H9 (cell line): Measurements from ENCODE around the gene PCSK6. TPM values are rescaled to one million over a fixed set of nuclear protein-coding genes. Genes with fewer than 3 reads are reported as not detected.

Experiments used
- DNase-seq: peaks from one replicate; pipeline ENCODE4 v3.0.0-alpha.2; 2017
- H2AFZ ChIP-seq: one replicate; pipeline ENCODE4 v1.6.1; 2013; ENCODE audit warnings: mild to moderate bottlenecking, low read length, control low read depth, moderate library complexity
- H2AK5ac ChIP-seq: 2 replicates; pipeline ENCODE4 v1.6.1; 2013; ENCODE audit warnings: low read length, control low read depth, mixed read lengths; ENCODE audit not compliant: insufficient read length
- H2BK120ac ChIP-seq: one replicate; pipeline ENCODE4 v1.6.1; 2013; ENCODE audit warnings: low read depth, mild to moderate bottlenecking, low read length, control low read depth, inconsistent platforms; ENCODE audit not compliant: poor library complexity, severe bottlenecking
- H2BK12ac ChIP-seq: 2 replicates; pipeline ENCODE4 v1.6.1; 2013; ENCODE audit warnings: low read length, control low read depth, mixed read lengths, low read depth; ENCODE audit not compliant: insufficient read length
- H2BK15ac ChIP-seq: 2 replicates; pipeline ENCODE4 v1.6.1; 2013; ENCODE audit warnings: low read depth, low read length, control low read depth
- H2BK20ac ChIP-seq: one replicate; pipeline ENCODE4 v1.6.1; 2013; ENCODE audit warnings: low read depth, mild to moderate bottlenecking, low read length, control low read depth, inconsistent platforms; ENCODE audit not compliant: poor library complexity, severe bottlenecking
- H2BK5ac ChIP-seq: 2 replicates; pipeline ENCODE4 v1.6.1; 2013; ENCODE audit warnings: low read length, control low read depth, mixed read lengths; ENCODE audit not compliant: insufficient read length
- H3K14ac ChIP-seq: 2 replicates; pipeline ENCODE4 v1.6.1; 2013; ENCODE audit warnings: low read length, control low read depth; ENCODE audit not compliant: insufficient read depth
- H3K18ac ChIP-seq: 2 replicates; pipeline ENCODE4 v1.6.1; 2013; ENCODE audit warnings: low read depth, mild to moderate bottlenecking, mixed read lengths, low read length, control low read depth; ENCODE audit not compliant: insufficient read length
- H3K23ac ChIP-seq: 2 replicates; pipeline ENCODE4 v1.6.1; 2013; ENCODE audit warnings: low read length, control low read depth, mixed read lengths, low read depth; ENCODE audit not compliant: insufficient read length
- H3K23me2 ChIP-seq: 2 replicates; pipeline ENCODE4 v1.6.1; 2013; ENCODE audit warnings: low read depth, mild to moderate bottlenecking, mixed read lengths, low read length, control low read depth; ENCODE audit not compliant: insufficient read length, poor library complexity, severe bottlenecking
- H3K27ac ChIP-seq: 2 replicates; pipeline ENCODE4 v1.5.1; 2013; ENCODE audit warnings: low read length, control low read depth, mixed read lengths, low read depth; ENCODE audit not compliant: insufficient read length
- H3K27me3 ChIP-seq: 2 replicates; pipeline ENCODE4 v1.6.1; 2013; ENCODE audit warnings: low read length, control low read depth, inconsistent platforms; ENCODE audit not compliant: insufficient read depth
- H3K4ac ChIP-seq: 2 replicates; pipeline ENCODE4 v1.6.1; 2013; ENCODE audit warnings: low read depth, mild to moderate bottlenecking, control low read depth, inconsistent platforms, low read length, moderate library complexity
- H3K4me1 ChIP-seq: 2 replicates; pipeline ENCODE4 v1.6.1; 2013; ENCODE audit warnings: low read length, control low read depth, inconsistent platforms; ENCODE audit not compliant: insufficient read depth
- H3K4me2 ChIP-seq: 2 replicates; pipeline ENCODE4 v1.6.1; 2013; ENCODE audit warnings: low read length, control low read depth, mixed read lengths; ENCODE audit not compliant: insufficient read length, insufficient read depth
- H3K56ac ChIP-seq: 2 replicates; pipeline ENCODE4 v1.6.1; 2013; ENCODE audit warnings: low read depth, mild to moderate bottlenecking, mixed read lengths, low read length, control low read depth; ENCODE audit not compliant: insufficient read length
- H3K79me1 ChIP-seq: 2 replicates; pipeline ENCODE4 v1.6.1; 2013; ENCODE audit warnings: low read depth, mild to moderate bottlenecking, moderate library complexity, low read length, control low read depth, inconsistent platforms; ENCODE audit not compliant: insufficient read depth, poor library complexity, severe bottlenecking
- H3K79me2 ChIP-seq: 2 replicates; pipeline ENCODE4 v1.6.1; 2013; ENCODE audit warnings: low read length, control low read depth, inconsistent platforms; ENCODE audit not compliant: insufficient read depth
- H3K9ac ChIP-seq: 2 replicates; pipeline ENCODE4 v1.6.1; 2013; ENCODE audit warnings: low read length, control low read depth, mixed read lengths; ENCODE audit not compliant: insufficient read length; ENCODE audit errors: extremely low read depth
- H3K9me3 ChIP-seq: one replicate; pipeline ENCODE4 v1.6.1; 2013; ENCODE audit warnings: low read depth, low read length, inconsistent platforms; ENCODE audit not compliant: control insufficient read depth
- H3T11ph ChIP-seq: one replicate; pipeline ENCODE4 v1.6.1; 2013; ENCODE audit warnings: mild to moderate bottlenecking, low read length, control low read depth, inconsistent platforms
- H4K20me1 ChIP-seq: one replicate; pipeline ENCODE4 v1.6.1; 2013; ENCODE audit not compliant: control insufficient read depth, insufficient read length, insufficient read depth
- H4K5ac ChIP-seq: 2 replicates; pipeline ENCODE4 v1.6.1; 2013; ENCODE audit warnings: low read depth, mild to moderate bottlenecking, mixed read lengths, low read length, control low read depth; ENCODE audit not compliant: insufficient read length
- H4K8ac ChIP-seq: replicated peaks from 2 replicates; pipeline ENCODE4 v1.6.1; 2013; ENCODE audit warnings: low read length, control low read depth, mixed read lengths, low read depth; ENCODE audit not compliant: insufficient read length
- H4K91ac ChIP-seq: 2 replicates; pipeline ENCODE4 v1.6.1; 2013; ENCODE audit warnings: low read depth, mild to moderate bottlenecking, moderate library complexity, mixed read lengths, low read length, control low read depth; ENCODE audit not compliant: insufficient read length
- H3K27ac Mint-ChIP-seq, 3 experiments: 2 replicates in 2 of 3; 3 replicates in 1 of 3; pipeline ENCODE4 v1.8.0; 2020 to 2021; ENCODE audit warnings: mixed read lengths in 3 of 3, mild to moderate bottlenecking in 1 of 3, moderate library complexity in 1 of 3
- H3K27me3 Mint-ChIP-seq: 2 replicates; pipeline ENCODE4 v1.8.0; 2021; ENCODE audit warnings: low read depth, mild to moderate bottlenecking, moderate library complexity, mixed read lengths
- H3K36me3 Mint-ChIP-seq, 3 experiments: 2 replicates in 2 of 3; 3 replicates in 1 of 3; pipeline ENCODE4 v1.8.0; 2020 to 2021; ENCODE audit warnings: low read depth in 3 of 3, mixed read lengths in 3 of 3; ENCODE audit not compliant: insufficient read depth in 1 of 3
- H3K4me1 Mint-ChIP-seq, 2 experiments: 2 replicates each; pipeline ENCODE4 v1.8.0; 2020; ENCODE audit warnings: mixed read lengths in 2 of 2
- H3K4me3 Mint-ChIP-seq, 2 experiments: 2 replicates in 1 of 2; 3 replicates in 1 of 2; pipeline ENCODE4 v1.8.0; 2020 to 2021; ENCODE audit warnings: mild to moderate bottlenecking in 2 of 2, mixed read lengths in 2 of 2, moderate library complexity in 1 of 2
- H3K9me3 Mint-ChIP-seq, 2 experiments: 2 replicates in 1 of 2; 3 replicates in 1 of 2; pipeline ENCODE4 v1.8.0; 2020; ENCODE audit warnings: mild to moderate bottlenecking in 2 of 2, mixed read lengths in 2 of 2, moderate library complexity in 1 of 2
- CTCF ChIP-seq: fragments of 200-600 bp; sonication (generic); conservative IDR thresholded peaks from 3 replicates; pipeline ENCODE4 v1.8.0; 2021; ENCODE audit warnings: antibody characterized with exemption, mild to moderate bottlenecking
- WGBS: extraction: QIAGEN DNeasy Blood & Tissue Kit; methylation state at CpG from one replicate; pipeline ENCODE4 v1.1.7; 2013; ENCODE audit warnings: missing lambda C conversion rate, low lambda C conversion rate, mixed read lengths; ENCODE audit not compliant: insufficient read length; ENCODE audit errors: extremely low coverage; 5-methylcytosine and 5-hydroxymethylcytosine counted together
- total RNA-seq: library from RNA; stranded (reverse); gene quantifications from 2 replicates; pipeline ENCODE4 v1.2.1, GENCODE V29; 2021

The PCSK6 gene
- total RNA-seq, 1 experiment from 2014 or later: 4.0 TPM

GRCh38 chr15:101255615-101256241, 233.8 kb downstream of the PCSK6 start:
- Mint-ChIP-seq H3K36me3 (peaks cover 0 to under 1% (median 0%) of the 10 kb centered on the region in 3 experiments; a peak in 1 of 7 replicates), H3K27ac (peak overlapping the region in 1 of 3 experiments; percentile 7; a peak in 1 of 7 replicates), H3K9me3 (no peaks in the 10 kb centered on the region), H3K27me3 (peaks cover 2% of the 10 kb centered on the region), H3K4me3 (no peak overlapping the region), H3K4me1 (peaks cover 34 to 45% of the 10 kb centered on the region in 2 experiments)
- no peaks in the 10 kb centered on the region for H3K9me3 ChIP-seq
- H3K9ac ChIP-seq: no peak overlapping the region
- no peak overlapping the region for H2BK120ac ChIP-seq
- H3K23me2 ChIP-seq: peaks cover 8% of the 10 kb centered on the region
- no peak for DNase-seq
- H3T11ph ChIP-seq: no peak overlapping the region
- TF ChIP-seq CTCF: no peak
- no peak overlapping the region for H4K91ac ChIP-seq
- no peak overlapping the region for H4K5ac ChIP-seq
- H3K27ac ChIP-seq: no peak overlapping the region
- H2BK20ac ChIP-seq: no peak overlapping the region
- no peak overlapping the region for H2AFZ ChIP-seq
- no peak overlapping the region for H2BK12ac ChIP-seq
- H3K18ac ChIP-seq: no peak overlapping the region
- H3K4me1 ChIP-seq: peaks cover 7% of the 10 kb centered on the region; the same call in 1 of the 2 replicates
- no peak overlapping the region for H3K14ac ChIP-seq
- H3K4ac ChIP-seq: no peak overlapping the region
- no peak overlapping the region for H4K8ac ChIP-seq
- no peak overlapping the region for H3K4me2 ChIP-seq
- H3K23ac ChIP-seq: no peak overlapping the region
- no peaks in the 10 kb centered on the region for H3K27me3 ChIP-seq
- WGBS: no CpG with 5 or more reads among the region's 8 CpGs
- H3K79me2 ChIP-seq: peaks cover 2% of the 10 kb centered on the region; the same call in 1 of the 2 replicates
- H2BK5ac ChIP-seq: no peak overlapping the region
- no peak overlapping the region for H2BK15ac ChIP-seq
- no peaks in the 10 kb centered on the region for H4K20me1 ChIP-seq
- H2AK5ac ChIP-seq: no peak overlapping the region
- no peaks in the 10 kb centered on the region for H3K79me1 ChIP-seq
- H3K56ac ChIP-seq: no peak overlapping the region
